Heart left ventricle (tissue), 16 donors: ENCODE results near the gene RNF207. TPM values are rescaled to one million over a fixed set of nuclear protein-coding genes. Genes with fewer than 3 reads are reported as not detected.
A peak's percentile ranks its signal among the peaks of the same experiment; 100 is the strongest.

Experiments used
- ATAC-seq, 4 donors: fragments of 200-7000 bp; cut with Tn5 transposase; one replicate each; pipeline ENCODE4 v1.9.1; 2020 to 2022; ENCODE audit warnings: moderate library complexity in 4 of 4, mild to moderate bottlenecking in 3 of 4, moderate number of reproducible peaks in 1 of 4
- DNase-seq, 5 donors: peaks; one replicate each; pipeline ENCODE4 v3.0.0-alpha.2; 2020
- H3K27ac ChIP-seq, 12 donors: fragments of 200-600 bp; sonication (generic) in 4 of 12; one replicate each; pipeline versions ENCODE4 v1.5.0 to v1.8.0; 2016 to 2022; ENCODE audit warnings: mild to moderate bottlenecking in 2 of 12
- H3K27me3 ChIP-seq, 9 donors: fragments of 200-600 bp; sonication (generic) in 2 of 9; one replicate each; pipeline versions ENCODE4 v1.5.1 to v1.8.0; 2016 to 2022; ENCODE audit warnings: mild to moderate bottlenecking in 3 of 9
- H3K36me3 ChIP-seq, 9 donors: fragments of 200-600 bp; sonication (generic) in 2 of 9; one replicate each; pipeline versions ENCODE4 v1.5.0 to v1.8.0; 2018 to 2022; ENCODE audit warnings: mild to moderate bottlenecking in 2 of 9
- H3K4me1 ChIP-seq, 12 donors: fragments of 200-600 bp; sonication (generic) in 4 of 12; one replicate each; pipeline versions ENCODE4 v1.5.0 to v1.8.0; 2016 to 2022; ENCODE audit warnings: mild to moderate bottlenecking in 3 of 12
- H3K4me3 ChIP-seq, 12 donors: fragments of 200-600 bp; sonication (generic) in 4 of 12; one replicate each; pipeline versions ENCODE4 v1.5.0 to v1.8.0; 2017 to 2022; ENCODE audit warnings: mild to moderate bottlenecking in 9 of 12, moderate library complexity in 4 of 12
- H3K9me3 ChIP-seq, 12 donors: fragments of 200-600 bp; sonication (generic) in 4 of 12; one replicate each; pipeline versions ENCODE4 v1.5.0 to v1.8.0; 2016 to 2022; ENCODE audit warnings: mild to moderate bottlenecking in 1 of 12
- CTCF ChIP-seq, 12 donors: fragments of 200-600 bp; sonication (generic) in 4 of 12; IDR thresholded peaks; one replicate each; pipeline versions ENCODE4 v1.5.0 to v1.8.0; 2018 to 2022; ENCODE audit warnings: antibody characterized with exemption in 12 of 12, mild to moderate bottlenecking in 5 of 12
- POLR2A ChIP-seq, 2 donors: fragments of 450-650 bp; IDR thresholded peaks; one replicate each; pipeline ENCODE4 v1.6.1; 2017; ENCODE audit warnings: antibody characterized with exemption in 2 of 2, mild to moderate bottlenecking in 2 of 2, moderate library complexity in 2 of 2
- WGBS, 4 donors: extraction: QIAGEN DNeasy Blood & Tissue Kit in 2 of 4; methylation state at CpG; one replicate each; pipeline versions ENCODE4 v1.1.5 to v1.1.7; 2013 to 2018; 5-methylcytosine and 5-hydroxymethylcytosine counted together
- intact Hi-C, 10 donors: fragments of 100-400 bp; cut with DNase I; formaldehyde crosslinking; loops; one replicate each; pipeline versions ENCODE4 v1.11.1 to v1.14.2; 2022
- polyA plus RNA-seq, 2 donors: library from polyadenylated mRNA; stranded (reverse); fragments of 200-250 nt; gene quantifications; one replicate each; pipeline ENCODE4 v1.2.3, GENCODE V29; 2013
- total RNA-seq, 9 donors: library from RNA; depleted of rRNA in 2 of 9; stranded (reverse); fragments of >200 nt in 2 of 9; fragmentation: NEBNext Ultra II Directional in 3 of 9; extraction: Animal tissue kit (Norgen Biotek cat#: 25700) in 3 of 9; gene quantifications; one replicate each; pipeline versions ENCODE4 v1.1.0 to v1.2.4, GENCODE V29; 2016 to 2023
- donor health status: ischemic (EF 13 %, LVEDD 7.1; RV severe dilation, severe dysfunction).
- donor health status: healthy with polysubstance abuse.
- donor health status: DM: no; HTN: yes; CAD: no.
- donor health status: DM: no; HTN: no; CAD: no.
- donor health status: ischemic (EF 25% LVEDD 6.9; RV normal size, moderate dysfunction).
- donor health status: ischemic (EF 25% LVEDD 5.7; RV mildly dilated, moderate dysfunction).
- donor health status: healthy.
- donor health status: DM: yes; HTN: yes; CAD: no.
- donor health status: ischemic (EF 35%, LVEDD 5.7; RV mildly dilated, moderate dysfunction).
- donor health status: nonischemic (EF 11% LVEDD 7.7; RV severe dilation, severe dysfunction).
- donor health status: DM: yes; HTN: yes; CAD: no.
- donor health status: PGD.
- donor health status: ischemic (EF 29% LVEDD 5.4; RV normal size, mild dysfunction).
- donor health status: nonischemic (EF 23%, LVEDD 6.1; RV moderate dilation, normal function).

Gene RNF207
- total and polyA plus RNA-seq, 11 donors = 10.6 to 126 (median 58.2) TPM

GRCh38 chr1:6166655-6167390 lies 39.1 kb upstream of the RNF207 start:
- intact Hi-C loops = loop anchor here in 1 of 10 donors (5.0 kb wide), 1 partner anchor 45 kb away; no protein-coding TSS in a partner anchor
- H3K4me3 ChIP-seq = no peak overlapping the region
- no peaks in the 10 kb centered on the region for H3K9me3 ChIP-seq
- no peaks in the 10 kb centered on the region for H3K4me1 ChIP-seq
- TF ChIP-seq CTCF (IDR thresholded peaks at IDR 0.05) (no peak), POLR2A (IDR thresholded peaks at IDR 0.05) (no peak)
- H3K27ac ChIP-seq = no peak overlapping the region
- peaks cover 0 to 34% (median 0%) of the 10 kb centered on the region in 9 donors for H3K27me3 ChIP-seq
- no peaks in the 10 kb centered on the region for H3K36me3 ChIP-seq
- WGBS, 4 donors = 75 to 85% (median 81%) methylated on average over 8 to 19 of the region's 19 CpGs
- DNase-seq (peak in 1 of 5 donors; percentile 47), ATAC-seq (no peak)

DNA sequence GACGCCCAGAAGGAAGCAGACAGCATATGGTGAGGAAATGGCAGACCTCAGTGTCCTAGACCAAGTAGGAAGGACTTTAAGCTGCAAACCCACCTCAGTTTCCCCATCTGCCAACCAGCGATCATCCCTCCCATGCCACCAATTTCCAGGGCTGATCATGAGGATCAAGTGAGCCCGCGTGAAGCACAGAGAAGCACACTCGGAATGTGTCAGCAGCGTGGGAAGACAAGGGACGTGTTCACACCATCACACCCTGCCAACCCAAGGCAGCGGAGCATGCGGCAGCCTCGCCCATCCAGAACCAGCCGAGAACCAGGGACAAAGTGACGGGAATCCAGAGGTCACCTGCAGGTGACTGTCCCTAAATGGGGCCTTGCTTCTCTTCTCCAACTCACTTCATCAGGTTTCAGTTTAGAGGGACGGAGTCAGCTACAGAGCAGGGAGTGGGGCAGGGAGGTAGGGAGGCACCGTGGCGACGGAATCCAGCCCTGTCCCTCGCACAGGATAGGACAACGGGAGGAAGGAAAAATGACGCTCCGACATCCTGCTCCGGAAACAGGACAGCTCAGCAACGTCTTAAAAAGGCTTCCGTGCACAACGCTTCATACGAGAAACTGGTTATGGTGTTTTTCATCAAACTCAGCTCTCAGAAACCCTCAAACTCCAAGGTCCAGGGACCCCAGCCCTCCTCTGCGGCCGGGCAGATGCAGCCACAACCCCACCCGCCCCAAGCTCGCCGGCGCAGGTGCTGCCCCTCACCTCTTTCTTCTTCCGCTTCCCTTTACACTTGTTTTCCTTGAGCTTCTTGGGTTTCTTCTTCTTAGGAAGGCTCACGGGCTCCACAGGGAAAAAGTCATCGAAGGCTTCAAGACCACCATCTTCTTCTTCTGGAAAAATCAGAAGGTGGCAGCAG lies 38.3 kb upstream of the RNF207 start:
- intact Hi-C loops = loop anchor here in 1 of 10 donors (5.0 kb wide), 1 partner anchor 45 kb away; no protein-coding TSS in a partner anchor
- no peak overlapping the region for H3K4me3 ChIP-seq
- TF ChIP-seq POLR2A (IDR thresholded peaks at IDR 0.05) = no peak
- peaks cover 0 to 38% (median 0%) of the 10 kb centered on the region in 9 donors for H3K27me3 ChIP-seq
- DNase-seq (peak in 1 of 5 donors; percentile 48), ATAC-seq (peak in 1 of 4 donors; percentile 67)
- no peak overlapping the region for H3K27ac ChIP-seq
- H3K9me3 ChIP-seq = no peaks in the 10 kb centered on the region
- no peaks in the 10 kb centered on the region for H3K4me1 ChIP-seq
- WGBS, 4 donors = 65 to 75% (median 71%) methylated on average over 27 to 34 of the region's 34 CpGs
- H3K36me3 ChIP-seq = no peaks in the 10 kb centered on the region

DNA sequence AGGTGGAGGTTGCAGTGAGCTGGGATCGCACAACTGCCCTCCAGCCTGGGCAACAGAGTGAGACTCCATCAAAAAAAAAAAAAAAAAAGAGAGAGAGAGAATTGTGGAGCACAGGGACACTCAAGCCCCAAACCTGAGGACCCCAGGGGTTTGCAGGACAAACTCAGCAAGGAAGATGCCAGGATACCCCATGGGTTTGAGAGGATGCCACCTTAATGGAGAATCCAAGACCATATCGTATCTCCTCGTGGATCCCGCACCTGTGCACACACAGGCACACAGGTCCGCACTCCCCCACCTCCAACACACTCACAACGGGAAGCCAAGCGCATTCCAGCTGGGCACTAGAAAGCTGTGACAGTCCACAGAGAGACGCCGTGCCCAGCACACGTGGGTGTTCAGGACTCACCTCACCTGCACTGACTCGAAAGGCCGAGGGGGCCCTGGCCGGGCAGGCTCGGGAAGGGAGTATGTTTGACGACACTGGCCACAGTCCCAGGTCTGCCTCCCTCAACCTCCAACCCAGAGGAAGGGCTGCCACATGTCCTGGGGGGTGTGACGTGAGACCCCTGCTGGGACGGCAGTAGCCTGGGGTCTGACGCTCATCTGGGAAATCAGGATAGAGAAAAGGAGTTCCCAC lies 36.9 kb upstream of the RNF207 start:
- no peak for DNase-seq
- H3K9me3 ChIP-seq = no peaks in the 10 kb centered on the region
- ATAC-seq = no peak
- H3K27ac ChIP-seq = no peak overlapping the region
- no peaks in the 10 kb centered on the region for H3K4me1 ChIP-seq
- no peak overlapping the region for H3K4me3 ChIP-seq
- peaks cover 0 to 28% (median 0%) of the 10 kb centered on the region in 9 donors for H3K27me3 ChIP-seq
- TF ChIP-seq CTCF (IDR thresholded peaks at IDR 0.05) = no peak
- no peak for TF ChIP-seq POLR2A (IDR thresholded peaks at IDR 0.05)
- H3K36me3 ChIP-seq = no peaks in the 10 kb centered on the region
- WGBS, 4 donors = 69 to 79% (median 75%) methylated on average over 13 to 18 of the region's 18 CpGs
- intact Hi-C loops = loop anchor here in 1 of 10 donors (5.0 kb wide), 1 partner anchor 47 kb away; no protein-coding TSS in a partner anchor

DNA sequence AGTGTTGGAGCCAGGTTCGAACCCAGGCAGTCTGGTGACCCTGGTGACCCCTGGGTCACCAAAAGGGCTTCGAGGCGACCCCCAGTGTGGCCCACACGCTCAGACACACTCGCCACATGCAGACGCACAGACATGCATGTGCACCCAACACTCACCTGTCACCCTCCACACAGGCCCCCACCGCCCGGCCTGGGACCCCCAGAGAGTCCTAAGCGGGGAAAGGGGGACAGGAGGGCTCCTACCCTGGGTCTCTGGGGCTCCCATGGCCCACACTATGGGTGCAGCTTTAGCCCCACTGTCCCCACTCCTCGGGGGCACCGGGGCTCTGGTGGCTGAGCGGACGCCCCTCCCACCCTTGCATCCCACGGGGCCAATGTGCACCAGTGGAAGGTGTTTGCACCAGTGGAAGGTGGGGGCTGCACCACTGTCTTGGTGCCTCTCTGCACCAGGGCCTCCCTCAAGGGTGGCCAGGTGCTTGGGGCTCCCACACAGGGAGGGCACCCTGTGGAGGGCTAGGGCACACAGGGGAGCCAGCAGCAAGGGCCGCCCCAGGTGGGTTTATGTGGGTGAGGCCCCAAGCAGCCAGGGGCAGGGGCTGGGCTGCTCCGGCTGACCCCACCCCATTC lies 35.7 kb upstream of the RNF207 start:
- WGBS, 4 donors = 77 to 86% (median 81%) methylated on average over 2 to 16 of the region's 16 CpGs
- TF ChIP-seq POLR2A (IDR thresholded peaks at IDR 0.05) = no peak
- no peak for TF ChIP-seq CTCF (IDR thresholded peaks at IDR 0.05)
- Histone ChIP-seq H3K9me3 (no peaks in the 10 kb centered on the region), H3K4me1 (no peaks in the 10 kb centered on the region), H3K27me3 (peaks cover 0 to 28% (median 0%) of the 10 kb centered on the region in 9 donors), H3K36me3 (no peaks in the 10 kb centered on the region), H3K27ac (no peak overlapping the region), H3K4me3 (no peak overlapping the region)
- ATAC-seq = no peak
- DNase-seq = peak in 1 of 5 donors; percentile 54
- intact Hi-C loops = loop anchor here in 2 of 10 donors (10.0 kb wide), 2 partner anchors 115 to 125 kb away; partner anchors contain the start of gene KCNAB2 (in 1 of the 2)
